Measurements from ENCODE around the gene PSME3.

The PSME3 gene

DNA sequence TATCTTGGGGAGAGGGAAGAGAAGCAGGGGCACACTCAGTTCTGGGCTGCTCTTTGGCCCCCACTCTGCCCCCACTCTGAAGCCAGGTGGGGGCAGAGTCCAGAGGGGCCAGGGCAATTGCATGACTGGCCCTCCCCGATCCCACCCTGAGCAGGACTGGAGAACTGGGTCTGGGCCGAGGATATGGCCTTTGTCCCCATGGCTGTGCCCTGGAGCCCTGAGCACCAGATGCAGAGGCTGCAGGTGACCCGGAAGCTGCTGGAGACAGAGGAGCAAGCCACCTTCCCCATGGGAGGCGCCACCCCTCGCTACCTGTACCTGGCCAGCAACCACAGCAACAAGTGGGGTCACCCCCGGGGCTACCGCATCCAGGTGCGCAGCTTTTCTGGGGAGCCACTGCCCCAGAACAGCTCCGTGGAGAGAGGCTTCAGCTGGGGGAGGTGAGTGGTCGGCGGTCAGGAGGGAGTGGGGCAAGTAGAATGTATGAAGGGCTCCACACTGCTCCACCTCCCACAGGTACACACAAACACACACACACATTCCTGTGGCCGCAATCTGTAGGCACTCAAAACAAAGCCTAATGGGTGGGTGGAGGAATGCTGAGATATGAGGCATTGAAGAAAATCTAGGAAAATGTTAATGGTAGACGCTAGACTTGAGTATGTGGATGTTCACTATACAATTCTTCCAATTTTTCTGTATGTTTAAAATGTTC, 39.2 kb downstream of the PSME3 start:
- TF ChIP-seq POLR2AphosphoS5 (IDR thresholded peaks at IDR 0.05; ENCODE audit: low read depth, low read length) (no peak), TAF1 (IDR thresholded peaks at IDR 0.05; ENCODE audit: borderline replicate concordance, insufficient read depth, low read length) (no peak), FOXP2 (optimal IDR thresholded peaks at IDR 0.05; ENCODE audit: borderline replicate concordance, extremely low read depth, extremely low read length, insufficient read depth) (no peak), SIN3A (IDR thresholded peaks at IDR 0.05; ENCODE audit: borderline replicate concordance, insufficient read depth, low read length) (no peak)
- TF ChIP-seq, protein P1, sequence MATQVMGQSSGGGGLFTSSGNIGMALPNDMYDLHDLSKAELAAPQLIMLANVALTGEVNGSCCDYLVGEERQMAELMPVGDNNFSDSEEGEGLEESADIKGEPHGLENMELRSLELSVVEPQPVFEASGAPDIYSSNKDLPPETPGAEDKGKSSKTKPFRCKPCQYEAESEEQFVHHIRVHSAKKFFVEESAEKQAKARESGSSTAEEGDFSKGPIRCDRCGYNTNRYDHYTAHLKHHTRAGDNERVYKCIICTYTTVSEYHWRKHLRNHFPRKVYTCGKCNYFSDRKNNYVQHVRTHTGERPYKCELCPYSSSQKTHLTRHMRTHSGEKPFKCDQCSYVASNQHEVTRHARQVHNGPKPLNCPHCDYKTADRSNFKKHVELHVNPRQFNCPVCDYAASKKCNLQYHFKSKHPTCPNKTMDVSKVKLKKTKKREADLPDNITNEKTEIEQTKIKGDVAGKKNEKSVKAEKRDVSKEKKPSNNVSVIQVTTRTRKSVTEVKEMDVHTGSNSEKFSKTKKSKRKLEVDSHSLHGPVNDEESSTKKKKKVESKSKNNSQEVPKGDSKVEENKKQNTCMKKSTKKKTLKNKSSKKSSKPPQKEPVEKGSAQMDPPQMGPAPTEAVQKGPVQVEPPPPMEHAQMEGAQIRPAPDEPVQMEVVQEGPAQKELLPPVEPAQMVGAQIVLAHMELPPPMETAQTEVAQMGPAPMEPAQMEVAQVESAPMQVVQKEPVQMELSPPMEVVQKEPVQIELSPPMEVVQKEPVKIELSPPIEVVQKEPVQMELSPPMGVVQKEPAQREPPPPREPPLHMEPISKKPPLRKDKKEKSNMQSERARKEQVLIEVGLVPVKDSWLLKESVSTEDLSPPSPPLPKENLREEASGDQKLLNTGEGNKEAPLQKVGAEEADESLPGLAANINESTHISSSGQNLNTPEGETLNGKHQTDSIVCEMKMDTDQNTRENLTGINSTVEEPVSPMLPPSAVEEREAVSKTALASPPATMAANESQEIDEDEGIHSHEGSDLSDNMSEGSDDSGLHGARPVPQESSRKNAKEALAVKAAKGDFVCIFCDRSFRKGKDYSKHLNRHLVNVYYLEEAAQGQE (IDR thresholded peaks at IDR 0.05; ENCODE audit: insufficient read depth in 1 of 2, low read depth in 2 of 2, low read length in 2 of 2) = no peak

GRCh38 chr17:42873315-42873714, 40.1 kb downstream of the PSME3 start:
- TF ChIP-seq FOXP2 (optimal IDR thresholded peaks at IDR 0.05; ENCODE audit: borderline replicate concordance, extremely low read depth, extremely low read length, insufficient read depth) (no peak), TAF1 (IDR thresholded peaks at IDR 0.05; ENCODE audit: borderline replicate concordance, insufficient read depth, low read length) (no peak), SIN3A (IDR thresholded peaks at IDR 0.05; ENCODE audit: borderline replicate concordance, insufficient read depth, low read length) (no peak)

DNA sequence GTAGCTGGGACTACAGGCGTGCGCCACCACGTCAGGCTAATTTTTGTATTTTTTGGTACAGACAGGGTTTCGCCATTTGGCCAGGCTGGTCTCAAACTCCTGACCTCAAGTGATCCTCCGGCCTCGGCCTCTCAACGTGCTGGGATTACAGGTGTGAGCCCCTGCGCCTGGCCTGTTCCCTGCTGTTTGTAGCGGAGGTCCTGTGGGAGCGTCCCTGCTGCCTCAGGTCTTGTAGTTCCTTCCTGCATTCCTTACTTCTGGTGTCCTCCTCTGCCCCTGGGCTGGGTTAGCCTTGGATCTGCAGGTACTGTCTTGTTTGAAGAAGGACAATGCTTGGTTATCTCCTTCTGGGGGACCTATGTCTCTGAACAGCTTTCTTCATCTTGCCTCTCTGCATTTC, 43.8 kb downstream of the PSME3 start:
- no peak for TF ChIP-seq POLR2AphosphoS5 (IDR thresholded peaks at IDR 0.05; ENCODE audit: low read depth, low read length)
- no peak for TF ChIP-seq FOXP2 (optimal IDR thresholded peaks at IDR 0.05; ENCODE audit: borderline replicate concordance, extremely low read depth, extremely low read length, insufficient read depth)
- no peak for TF ChIP-seq SIN3A (IDR thresholded peaks at IDR 0.05; ENCODE audit: borderline replicate concordance, insufficient read depth, low read length)
- TF ChIP-seq TAF1 (IDR thresholded peaks at IDR 0.05; ENCODE audit: borderline replicate concordance, insufficient read depth, low read length) = no peak
- TF ChIP-seq, protein P1 (IDR thresholded peaks at IDR 0.05; ENCODE audit: insufficient read depth in 1 of 2, low read depth in 2 of 2, low read length in 2 of 2) = no peak

- TF ChIP-seq TAF1 (IDR thresholded peaks at IDR 0.05; ENCODE audit: borderline replicate concordance, insufficient read depth, low read length) (no peak), SIN3A (IDR thresholded peaks at IDR 0.05; ENCODE audit: borderline replicate concordance, insufficient read depth, low read length) (no peak), FOXP2 (optimal IDR thresholded peaks at IDR 0.05; ENCODE audit: borderline replicate concordance, extremely low read depth, extremely low read length, insufficient read depth) (no peak), POLR2AphosphoS5 (IDR thresholded peaks at IDR 0.05; ENCODE audit: low read depth, low read length) (no peak)
Measured at GRCh38 chr17:42878123-42878880, 45.1 kb downstream of the PSME3 start.

GRCh38 chr17:42878924-42879595, 45.9 kb downstream of the PSME3 start:
- no peak for TF ChIP-seq TAF1 (IDR thresholded peaks at IDR 0.05; ENCODE audit: borderline replicate concordance, insufficient read depth, low read length)
- no peak for TF ChIP-seq POLR2AphosphoS5 (IDR thresholded peaks at IDR 0.05; ENCODE audit: low read depth, low read length)
- TF ChIP-seq FOXP2 (optimal IDR thresholded peaks at IDR 0.05; ENCODE audit: borderline replicate concordance, extremely low read depth, extremely low read length, insufficient read depth) = no peak
- TF ChIP-seq, protein P1 (IDR thresholded peaks at IDR 0.05; ENCODE audit: insufficient read depth in 1 of 2, low read depth in 2 of 2, low read length in 2 of 2) = no peak
- TF ChIP-seq SIN3A (IDR thresholded peaks at IDR 0.05; ENCODE audit: borderline replicate concordance, insufficient read depth, low read length) = no peak
